CD4-positive, CD25-positive, alpha-beta regulatory T cell (primary cell): ENCODE measurements around the gene DOK3. TPM values are rescaled to one million over a fixed set of nuclear protein-coding genes. Genes with fewer than 3 reads are reported as not detected.

Experiments
- ATAC-seq, 2 donors: fragments of 150-1000 bp; cut with Tn5 transposase; one replicate each; pipeline ENCODE4 v1.10.0; 2021; ENCODE audit warnings: low read depth in 2 of 2, moderate number of reproducible peaks in 2 of 2, moderate library complexity in 1 of 2
- DNase-seq, 3 donors: peaks; one replicate each; pipeline versions ENCODE4 v3.0.0 to v3.0.0-alpha.2; 2012 to 2022; ENCODE audit warnings: mixed read lengths in 1 of 3
- H3K27ac ChIP-seq: one replicate; pipeline ENCODE4 v1.7.0; 2013; ENCODE audit warnings: mild to moderate bottlenecking, low read length; ENCODE audit not compliant: insufficient read depth, poor library complexity, severe bottlenecking
- H3K27me3 ChIP-seq: one replicate; pipeline ENCODE4 v1.7.0; 2013; ENCODE audit warnings: low read length; ENCODE audit not compliant: control insufficient read depth, insufficient read depth
- H3K36me3 ChIP-seq: one replicate; pipeline ENCODE4 v1.7.0; 2013; ENCODE audit warnings: mild to moderate bottlenecking, low read length, moderate library complexity; ENCODE audit not compliant: control insufficient read depth, insufficient read depth
- H3K4me1 ChIP-seq: 2 replicates; pipeline ENCODE4 v1.7.0; 2013; ENCODE audit warnings: mild to moderate bottlenecking, low read length; ENCODE audit not compliant: insufficient read depth, control insufficient read depth, poor library complexity, severe bottlenecking
- H3K4me3 ChIP-seq: one replicate; pipeline ENCODE4 v1.7.0; 2013; ENCODE audit warnings: low read depth, mild to moderate bottlenecking, low read length, moderate library complexity
- H3K9me3 ChIP-seq, 2 experiments: 1 replicate in 1 of 2; 2 replicates in 1 of 2; pipeline ENCODE4 v1.7.0; 2013; ENCODE audit warnings: low read length in 2 of 2, mild to moderate bottlenecking in 1 of 2, moderate library complexity in 1 of 2; ENCODE audit not compliant: control insufficient read depth in 2 of 2
- H3K27ac Mint-ChIP-seq, 3 donors: one replicate each; pipeline ENCODE4 v1.8.0; 2020 to 2022; ENCODE audit warnings: mild to moderate bottlenecking in 3 of 3, mixed read lengths in 3 of 3, moderate library complexity in 2 of 3
- H3K27me3 Mint-ChIP-seq: one replicate; pipeline ENCODE4 v1.8.0; 2022; ENCODE audit warnings: mild to moderate bottlenecking, mixed read lengths
- H3K36me3 Mint-ChIP-seq: one replicate; pipeline ENCODE4 v1.8.0; 2020; ENCODE audit warnings: mixed read lengths
- H3K4me1 Mint-ChIP-seq, 4 donors: one replicate each; pipeline ENCODE4 v1.8.0; 2020 to 2022; ENCODE audit warnings: mixed read lengths in 4 of 4, mild to moderate bottlenecking in 1 of 4
- H3K4me3 Mint-ChIP-seq, 4 donors: one replicate each; pipeline ENCODE4 v1.8.0; 2020 to 2022; ENCODE audit warnings: mild to moderate bottlenecking in 4 of 4, mixed read lengths in 4 of 4, moderate library complexity in 3 of 4
- H3K9me3 Mint-ChIP-seq, 7 donors: one replicate each; pipeline ENCODE4 v1.8.0; 2020 to 2022; ENCODE audit warnings: mixed read lengths in 7 of 7, mild to moderate bottlenecking in 3 of 7, moderate library complexity in 2 of 7
- polyA plus RNA-seq, 4 donors: library from polyadenylated mRNA; unstranded; fragments of 300-500 nt; fragmentation: Illumina TruSeq; gene quantifications; one replicate each; pipeline ENCODE4 v1.2.3, GENCODE V29; 2021
- total RNA-seq: library from RNA; stranded (reverse); gene quantifications from one replicate; pipeline ENCODE4 v1.2.3, GENCODE V29; 2022

DOK3 gene
- total and polyA plus RNA-seq, 5 donors from 2014 or later, result 0.13 to 1.5 (median 0.17) TPM; not detected in 2

GRCh38 chr5:177531209-177531940 is 21.7 kb upstream of the DOK3 start:
- Histone ChIP-seq H3K27me3 (no peaks in the 10 kb centered on the region), H3K27ac (no peak overlapping the region), H3K36me3 (peaks cover 66% of the 10 kb centered on the region), H3K4me1 (no peaks in the 10 kb centered on the region), H3K4me3 (no peak overlapping the region), H3K9me3 (no peaks in the 10 kb centered on the region)
- peaks cover 0 to 6% (median 3%) of the 10 kb centered on the region in 4 donors for H3K4me1 Mint-ChIP-seq
- DNase-seq, result no peak
- peaks cover 0 to 1% (median 0%) of the 10 kb centered on the region in 7 donors for H3K9me3 Mint-ChIP-seq
- H3K4me3 Mint-ChIP-seq, result peak overlapping the region in 1 of 4 donors; percentile 93
- peaks cover 23% of the 10 kb centered on the region for H3K36me3 Mint-ChIP-seq
- H3K27me3 Mint-ChIP-seq, result no peaks in the 10 kb centered on the region
- ATAC-seq, result no peak
- H3K27ac Mint-ChIP-seq, result peak overlapping the region in 1 of 3 donors; percentile 82

- Histone ChIP-seq H3K36me3 (peaks cover 66% of the 10 kb centered on the region), H3K27ac (no peak overlapping the region), H3K27me3 (no peaks in the 10 kb centered on the region), H3K4me1 (no peaks in the 10 kb centered on the region), H3K4me3 (no peak overlapping the region), H3K9me3 (no peaks in the 10 kb centered on the region)
- peaks cover 23% of the 10 kb centered on the region for H3K36me3 Mint-ChIP-seq
- peaks cover 0 to 6% (median 3%) of the 10 kb centered on the region in 4 donors for H3K4me1 Mint-ChIP-seq
- DNase-seq, result no peak
- no peak overlapping the region for H3K27ac Mint-ChIP-seq
- peaks cover 0 to 1% (median 0%) of the 10 kb centered on the region in 7 donors for H3K9me3 Mint-ChIP-seq
- ATAC-seq, result no peak
- H3K27me3 Mint-ChIP-seq, result no peaks in the 10 kb centered on the region
- no peak overlapping the region for H3K4me3 Mint-ChIP-seq
Observed at GRCh38 chr5:177530638-177531037, 21.0 kb upstream of the DOK3 start.

GRCh38 chr5:177529247-177530203 is 19.9 kb upstream of the DOK3 start:
- peaks cover 0 to 5% (median 1%) of the 10 kb centered on the region in 4 donors for H3K4me1 Mint-ChIP-seq
- ATAC-seq (no peak), DNase-seq (no peak)
- peak overlapping the region; percentile 11 to 58 (median 52) for H3K27ac Mint-ChIP-seq
- peaks cover 0 to 1% (median 0%) of the 10 kb centered on the region in 7 donors for H3K9me3 Mint-ChIP-seq
- no peak overlapping the region for H3K27ac ChIP-seq
- no peaks in the 10 kb centered on the region for H3K27me3 Mint-ChIP-seq
- no peaks in the 10 kb centered on the region for H3K4me1 ChIP-seq
- peaks cover 69% of the 10 kb centered on the region for H3K36me3 ChIP-seq
- peaks cover 23% of the 10 kb centered on the region for H3K36me3 Mint-ChIP-seq
- no peak overlapping the region for H3K4me3 Mint-ChIP-seq
- H3K4me3 ChIP-seq, result no peak overlapping the region
- H3K9me3 ChIP-seq, result no peaks in the 10 kb centered on the region
- no peaks in the 10 kb centered on the region for H3K27me3 ChIP-seq

- peaks cover 0 to 5% (median 1%) of the 10 kb centered on the region in 4 donors for H3K4me1 Mint-ChIP-seq
- no peaks in the 10 kb centered on the region for H3K27me3 Mint-ChIP-seq
- H3K36me3 Mint-ChIP-seq, result peaks cover 19% of the 10 kb centered on the region
- H3K27ac ChIP-seq, result no peak overlapping the region
- peaks cover 0 to 1% (median 0%) of the 10 kb centered on the region in 7 donors for H3K9me3 Mint-ChIP-seq
- DNase-seq, result no peak
- H3K4me3 Mint-ChIP-seq, result no peak overlapping the region
- peaks cover 71% of the 10 kb centered on the region for H3K36me3 ChIP-seq
- no peak overlapping the region for H3K27ac Mint-ChIP-seq
- no peak for ATAC-seq
- H3K4me3 ChIP-seq, result no peak overlapping the region
- no peaks in the 10 kb centered on the region for H3K27me3 ChIP-seq
- H3K9me3 ChIP-seq, result no peaks in the 10 kb centered on the region
- H3K4me1 ChIP-seq, result no peaks in the 10 kb centered on the region
Observed at GRCh38 chr5:177528631-177529030, 19.0 kb upstream of the DOK3 start.

GRCh38 chr5:177527595-177527994 is 18.0 kb upstream of the DOK3 start:
- ATAC-seq, result no peak
- peaks cover 69% of the 10 kb centered on the region for H3K36me3 ChIP-seq

GRCh38 chr5:177526791-177527190 is 17.2 kb upstream of the DOK3 start:
- peaks cover 0 to 1% (median 0%) of the 10 kb centered on the region in 7 donors for H3K9me3 Mint-ChIP-seq
- H3K27me3 ChIP-seq, result no peaks in the 10 kb centered on the region
- no peak overlapping the region for H3K27ac ChIP-seq
- H3K36me3 ChIP-seq, result peaks cover 65% of the 10 kb centered on the region
- peaks cover 0 to 7% (median 3%) of the 10 kb centered on the region in 4 donors for H3K4me1 Mint-ChIP-seq
- no peak overlapping the region for H3K4me3 ChIP-seq
- H3K9me3 ChIP-seq, result no peaks in the 10 kb centered on the region
- no peak overlapping the region for H3K27ac Mint-ChIP-seq
- H3K36me3 Mint-ChIP-seq, result peaks cover 11% of the 10 kb centered on the region
- no peak for DNase-seq
- no peak overlapping the region for H3K4me3 Mint-ChIP-seq
- no peaks in the 10 kb centered on the region for H3K27me3 Mint-ChIP-seq
- no peaks in the 10 kb centered on the region for H3K4me1 ChIP-seq
- ATAC-seq, result no peak

More at GRCh38 chr5:177527595-177527994, 18.0 kb upstream of the DOK3 start:
- no peak for DNase-seq
- Mint-ChIP-seq H3K4me1 (peaks cover 0 to 7% (median 2%) of the 10 kb centered on the region in 4 donors), H3K27ac (no peak overlapping the region), H3K36me3 (peaks cover 15% of the 10 kb centered on the region), H3K9me3 (peaks cover 0 to 1% (median 0%) of the 10 kb centered on the region in 7 donors), H3K27me3 (no peaks in the 10 kb centered on the region), H3K4me3 (no peak overlapping the region)
- no peak overlapping the region for H3K4me3 ChIP-seq
- no peak overlapping the region for H3K27ac ChIP-seq
- no peaks in the 10 kb centered on the region for H3K4me1 ChIP-seq
- H3K9me3 ChIP-seq, result no peaks in the 10 kb centered on the region
- H3K27me3 ChIP-seq, result no peaks in the 10 kb centered on the region

GRCh38 chr5:177526191-177526590 is 16.6 kb upstream of the DOK3 start:
- Histone ChIP-seq H3K27me3 (no peaks in the 10 kb centered on the region), H3K27ac (no peak overlapping the region), H3K36me3 (peaks cover 67% of the 10 kb centered on the region), H3K9me3 (no peaks in the 10 kb centered on the region), H3K4me1 (peaks cover 4% of the 10 kb centered on the region), H3K4me3 (no peak overlapping the region)
- H3K4me1 Mint-ChIP-seq, result peaks cover 0 to 12% (median 4%) of the 10 kb centered on the region in 4 donors
- H3K27me3 Mint-ChIP-seq, result no peaks in the 10 kb centered on the region
- DNase-seq, result no peak
- H3K36me3 Mint-ChIP-seq, result peaks cover 14% of the 10 kb centered on the region
- ATAC-seq, result no peak
- peaks cover 0 to 1% (median 0%) of the 10 kb centered on the region in 7 donors for H3K9me3 Mint-ChIP-seq
- no peak overlapping the region for H3K27ac Mint-ChIP-seq
- H3K4me3 Mint-ChIP-seq, result no peak overlapping the region
